ENCODE data around the gene GNAO1.

GNAO1 gene

DNA sequence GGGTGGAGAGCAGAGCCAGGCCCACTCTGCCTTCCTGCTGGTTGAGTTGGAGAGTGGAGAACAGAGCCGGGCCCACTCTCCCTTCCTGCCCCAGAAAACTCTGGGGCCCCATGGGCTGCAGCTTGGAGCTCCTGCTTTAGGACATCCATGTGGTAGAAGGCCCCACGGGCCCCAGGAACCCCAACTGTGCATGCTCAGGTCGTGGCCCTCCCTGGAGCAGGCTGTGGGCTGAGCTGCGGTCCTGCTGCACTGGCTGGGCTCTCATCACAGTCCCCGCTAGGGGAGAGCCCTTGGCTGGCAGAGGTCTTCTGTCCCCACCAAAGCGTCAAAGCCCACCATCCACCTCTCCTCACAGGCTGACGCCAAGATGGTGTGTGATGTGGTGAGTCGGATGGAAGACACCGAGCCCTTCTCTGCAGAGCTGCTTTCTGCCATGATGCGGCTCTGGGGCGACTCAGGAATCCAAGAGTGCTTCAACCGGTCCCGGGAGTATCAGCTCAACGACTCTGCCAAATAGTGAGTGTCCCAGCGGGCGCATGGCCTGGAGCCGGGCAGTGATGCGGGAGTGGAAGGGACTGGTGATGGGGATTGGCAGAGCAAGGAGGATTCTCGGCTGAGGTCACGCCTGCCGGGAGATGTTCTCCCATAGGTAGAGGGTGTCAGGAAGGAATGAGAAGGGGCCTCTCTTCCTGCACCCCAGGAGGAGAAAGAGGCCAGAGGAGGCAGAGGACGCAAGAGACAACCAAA is 137.2 kb downstream of the GNAO1 start:
- DNase-seq (ENCODE audit: extremely low read depth in 1 of 2, low read depth in 1 of 2), result no peak

DNA sequence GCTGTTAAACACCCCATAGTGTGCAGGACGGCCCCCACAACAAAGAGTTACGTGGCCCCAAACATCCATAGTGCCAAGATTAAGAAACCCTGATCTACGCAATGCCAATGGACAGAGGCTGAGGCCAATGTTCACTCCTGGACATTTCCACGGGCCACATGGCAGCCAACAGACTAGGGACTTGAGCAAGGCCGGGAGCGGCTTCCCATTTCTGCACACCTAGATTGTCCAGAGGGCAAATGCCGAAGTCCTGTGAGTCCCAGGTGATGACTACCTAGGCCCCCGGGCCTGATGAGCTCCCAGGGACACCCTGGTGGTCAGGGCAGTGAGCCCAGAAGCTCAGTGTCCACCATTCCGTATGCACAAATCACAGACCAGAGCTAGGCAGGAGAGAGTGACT is 138.6 kb downstream of the GNAO1 start:
- no peak for DNase-seq (ENCODE audit: extremely low read depth in 1 of 2, low read depth in 1 of 2)

- no peak for DNase-seq (ENCODE audit: extremely low read depth in 1 of 2, low read depth in 1 of 2)
Observed at GRCh38 chr16:56330476-56330875, 139.2 kb downstream of the GNAO1 start.

DNA sequence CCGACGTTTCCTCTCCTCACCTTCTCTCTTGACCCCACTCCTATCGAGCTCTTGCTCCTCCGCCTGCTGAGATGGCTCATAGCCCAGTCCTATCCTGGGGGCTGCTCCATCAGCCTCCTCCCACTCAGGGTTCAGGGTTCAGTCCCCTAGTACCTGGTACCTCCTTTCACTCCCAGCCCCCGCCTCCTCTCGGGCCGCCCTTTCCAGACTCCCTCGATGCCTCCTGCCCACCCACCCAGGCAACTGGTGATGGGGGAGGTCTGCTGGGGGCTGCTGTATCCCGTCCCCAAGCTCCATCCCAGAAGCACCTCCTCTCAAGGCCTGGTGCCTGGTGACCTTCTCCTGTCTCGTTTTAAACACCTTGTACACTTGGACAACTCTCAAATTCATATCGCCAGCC is 140.1 kb downstream of the GNAO1 start:
- no peak for DNase-seq (ENCODE audit: extremely low read depth in 1 of 2, low read depth in 1 of 2)

DNA sequence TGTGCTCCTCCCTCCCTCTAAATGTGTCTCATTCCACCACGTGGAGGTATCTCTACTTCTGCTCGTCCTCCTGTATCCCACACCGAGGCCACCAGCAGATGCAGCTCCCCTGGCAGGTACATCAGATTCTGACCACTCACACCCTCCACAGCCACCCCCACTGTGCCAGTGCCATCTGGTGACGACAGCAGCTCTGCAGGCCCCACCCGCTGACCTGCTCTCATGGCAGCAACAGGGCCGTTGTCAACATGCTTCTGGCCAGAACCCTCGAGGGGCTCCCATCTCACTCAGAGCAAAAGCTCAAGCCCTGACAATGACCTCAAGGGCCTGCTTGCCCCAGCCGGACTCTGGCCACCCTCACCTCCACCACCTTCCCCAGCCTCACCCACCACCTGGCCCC is 140.6 kb downstream of the GNAO1 start:
- DNase-seq (ENCODE audit: extremely low read depth in 1 of 2, low read depth in 1 of 2), result no peak

- no peak for DNase-seq (ENCODE audit: extremely low read depth in 1 of 2, low read depth in 1 of 2)
Observed at GRCh38 chr16:56332464-56333079, 141.3 kb downstream of the GNAO1 start.

- DNase-seq (ENCODE audit: extremely low read depth in 1 of 2, low read depth in 1 of 2), result no peak
Observed at GRCh38 chr16:56334761-56335160, 143.5 kb downstream of the GNAO1 start.

DNA sequence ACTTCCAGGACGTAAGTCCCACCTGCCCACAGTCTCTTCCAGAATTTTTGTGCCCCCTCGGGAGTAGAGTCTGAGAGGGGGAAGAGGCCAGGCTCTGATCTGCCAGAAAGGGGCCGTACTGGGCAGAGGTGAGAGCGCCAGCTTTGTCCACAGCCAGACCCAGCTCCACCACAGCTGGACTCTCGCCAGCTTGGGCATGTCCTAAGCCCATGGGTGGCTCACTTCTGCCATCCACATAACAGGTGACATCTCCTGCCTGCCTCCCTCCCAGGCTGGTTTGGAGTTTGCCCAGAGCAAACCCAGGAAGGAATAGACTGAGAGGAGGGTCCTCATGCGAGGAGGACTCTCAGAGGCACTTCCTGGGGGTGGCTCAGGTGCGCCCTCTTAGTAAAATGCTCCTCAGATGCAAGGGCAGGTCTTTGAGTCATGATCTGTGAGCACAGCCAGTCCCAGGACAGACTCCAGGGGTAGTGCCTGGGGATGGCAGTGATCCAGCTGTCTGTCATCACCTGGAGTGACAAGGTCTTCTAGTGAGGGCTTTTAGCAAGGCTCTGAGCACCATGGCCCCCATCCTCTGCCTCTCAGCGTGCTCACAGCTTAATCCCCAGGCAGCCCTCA is 144.9 kb downstream of the GNAO1 start:
- no peak for DNase-seq (ENCODE audit: extremely low read depth in 1 of 2, low read depth in 1 of 2)

DNA sequence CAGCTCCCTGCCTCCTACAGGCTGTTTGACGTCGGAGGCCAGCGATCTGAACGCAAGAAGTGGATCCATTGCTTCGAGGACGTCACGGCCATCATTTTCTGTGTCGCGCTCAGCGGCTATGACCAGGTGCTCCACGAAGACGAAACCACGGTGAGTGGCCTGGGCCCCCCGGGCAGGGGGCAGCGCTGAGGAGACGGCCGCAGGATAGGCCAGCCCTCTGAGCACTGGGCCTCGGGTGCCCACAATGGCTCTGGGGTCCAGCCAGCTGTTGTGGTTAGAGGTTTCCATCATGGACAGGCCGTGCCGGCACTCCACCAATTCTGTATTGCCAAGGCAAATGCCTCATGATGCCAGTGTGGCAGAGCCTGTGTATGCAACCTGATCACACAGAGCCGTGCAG is 145.4 kb downstream of the GNAO1 start:
- no peak for DNase-seq (ENCODE audit: extremely low read depth in 1 of 2, low read depth in 1 of 2)

DNA sequence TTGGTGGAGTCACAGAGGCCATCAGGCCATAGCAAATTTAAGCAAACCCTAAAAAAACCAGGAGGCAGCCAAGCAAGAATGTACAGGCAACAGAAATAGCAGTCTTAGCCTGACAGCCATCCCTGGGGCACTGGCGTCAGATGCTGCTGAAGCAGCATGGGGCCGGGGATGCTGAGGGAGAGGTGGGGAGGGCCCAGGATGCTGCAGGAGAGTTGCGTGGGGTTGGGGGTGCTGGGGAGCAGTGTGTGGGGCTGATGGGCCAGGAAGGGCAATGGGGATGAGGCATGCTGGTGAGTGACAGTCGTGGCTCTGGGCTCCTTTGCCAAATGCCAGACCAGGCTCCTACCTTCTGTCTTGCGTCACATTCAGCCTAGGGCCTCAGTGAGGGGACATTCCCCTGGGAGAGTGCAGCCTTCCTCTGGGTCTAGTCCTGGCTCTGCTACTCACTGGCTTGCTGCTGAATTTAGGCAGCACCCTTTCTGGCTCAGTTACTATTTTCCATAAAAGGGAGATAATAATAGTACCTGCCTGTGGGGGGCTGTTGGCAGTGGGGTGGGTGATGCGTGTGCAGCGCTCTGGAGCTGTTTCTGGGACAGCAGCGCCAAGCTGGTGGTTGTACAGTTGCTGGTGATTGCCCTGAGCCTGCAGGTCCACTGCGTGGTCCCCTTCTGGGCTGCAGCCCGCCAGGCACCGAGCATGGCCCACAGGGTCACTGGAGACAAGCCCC is 146.0 kb downstream of the GNAO1 start:
- no peak for DNase-seq (ENCODE audit: extremely low read depth in 1 of 2, low read depth in 1 of 2)

- DNase-seq (ENCODE audit: extremely low read depth in 1 of 2, low read depth in 1 of 2), result no peak
Observed at GRCh38 chr16:56337858-56338325, 146.6 kb downstream of the GNAO1 start.

- DNase-seq (ENCODE audit: extremely low read depth in 1 of 2, low read depth in 1 of 2), result no peak
Observed at GRCh38 chr16:56338566-56339318, 147.5 kb downstream of the GNAO1 start.

- no peak for DNase-seq (ENCODE audit: extremely low read depth in 1 of 2, low read depth in 1 of 2)
Observed at GRCh38 chr16:56339431-56340195, 148.3 kb downstream of the GNAO1 start.

DNA sequence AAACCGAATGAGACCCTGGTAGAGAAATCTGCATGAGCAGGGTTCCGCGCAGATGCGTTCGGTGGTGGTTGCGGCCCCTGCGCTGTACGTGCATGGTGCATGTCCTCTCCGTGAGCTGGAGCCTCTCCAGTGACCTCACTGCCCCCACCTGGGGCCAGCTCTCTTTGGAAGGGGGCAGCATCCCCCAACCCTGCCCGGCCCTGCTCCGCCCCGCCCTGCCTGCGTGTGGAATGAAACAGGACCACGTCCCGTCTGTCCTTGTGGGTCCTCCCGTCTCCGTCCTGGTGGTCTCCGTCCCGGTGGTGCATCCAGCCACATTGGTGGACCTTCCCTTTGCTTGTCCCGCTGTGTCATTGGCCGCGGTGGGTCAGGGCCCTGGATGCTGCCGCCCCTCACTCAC is 149.1 kb downstream of the GNAO1 start:
- no peak for DNase-seq (ENCODE audit: extremely low read depth in 1 of 2, low read depth in 1 of 2)

DNA sequence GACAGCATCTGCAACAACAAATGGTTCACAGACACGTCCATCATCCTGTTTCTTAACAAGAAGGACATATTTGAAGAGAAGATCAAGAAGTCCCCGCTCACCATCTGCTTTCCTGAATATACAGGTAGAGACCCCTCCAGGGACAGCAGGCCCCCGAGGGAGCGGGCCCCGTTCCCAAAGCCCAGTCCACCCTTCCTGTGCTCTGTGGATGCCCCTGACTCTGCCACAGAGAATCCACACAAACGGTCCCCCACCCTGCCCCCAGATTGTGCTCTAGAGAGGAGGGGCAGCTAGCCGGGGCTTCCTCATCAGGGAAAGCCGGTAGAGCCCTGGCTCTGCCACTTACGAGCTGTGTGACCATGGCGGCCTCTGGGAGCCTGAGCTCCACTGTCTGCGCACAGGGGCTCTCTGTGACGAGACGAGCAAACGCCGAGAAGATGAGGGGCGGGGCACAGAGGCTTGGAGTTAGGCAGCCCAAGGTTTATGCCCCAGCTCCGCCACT is 149.6 kb downstream of the GNAO1 start:
- no peak for DNase-seq (ENCODE audit: extremely low read depth in 1 of 2, low read depth in 1 of 2)

GRCh38 chr16:56341656-56342399 is 150.5 kb downstream of the GNAO1 start:
- no peak for DNase-seq (ENCODE audit: extremely low read depth in 1 of 2, low read depth in 1 of 2)

- DNase-seq (ENCODE audit: extremely low read depth in 1 of 2, low read depth in 1 of 2), result no peak
Observed at GRCh38 chr16:56343661-56344517, 152.6 kb downstream of the GNAO1 start.
